DOHH2 (cell line): ENCODE results near the gene PREX1.

Source experiments
- H3F3A ChIP-seq: fragments of 200-600 bp; sonication (generic), shearing (Covaris generic); 2 replicates; pipeline ENCODE4 v1.6.0; 2016; ENCODE audit warnings: antibody characterized with exemption, mild to moderate bottlenecking; ENCODE audit not compliant: control insufficient read depth, insufficient read depth
- H3K27ac ChIP-seq: fragments of 200-600 bp; sonication (generic); 2 replicates; pipeline ENCODE4 v1.5.1; 2014; ENCODE audit warnings: low read depth, mild to moderate bottlenecking, low read length, moderate library complexity
- H3K27me3 ChIP-seq: fragments of 200-600 bp; sonication (generic); 2 replicates; pipeline ENCODE4 v1.6.1; 2014; ENCODE audit warnings: mild to moderate bottlenecking, low read length, mixed read lengths; ENCODE audit not compliant: control insufficient read depth
- H3K36me3 ChIP-seq: fragments of 200-600 bp; sonication (generic); 2 replicates; pipeline ENCODE4 v1.6.1; 2014; ENCODE audit warnings: mild to moderate bottlenecking, low read length, moderate library complexity, mixed read lengths; ENCODE audit not compliant: control insufficient read depth
- H3K4me1 ChIP-seq: fragments of 200-600 bp; sonication (generic); 2 replicates; pipeline ENCODE4 v1.6.1; 2014; ENCODE audit warnings: mild to moderate bottlenecking, low read length, mixed read lengths; ENCODE audit not compliant: control insufficient read depth
- H3K4me2 ChIP-seq: fragments of 200-600 bp; sonication (generic); 2 replicates; pipeline ENCODE4 v1.6.0; 2014; ENCODE audit warnings: mild to moderate bottlenecking, low read length, moderate library complexity
- H3K4me3 ChIP-seq: fragments of 200-600 bp; sonication (generic); 2 replicates; pipeline ENCODE4 v1.5.1; 2014; ENCODE audit warnings: mild to moderate bottlenecking, low read length, mixed read lengths
- H3K79me2 ChIP-seq: fragments of 200-600 bp; sonication (generic); 2 replicates; pipeline ENCODE4 v1.6.1; 2014; ENCODE audit warnings: mild to moderate bottlenecking, low read length, mixed read lengths; ENCODE audit not compliant: control insufficient read depth
- H3K9me2 ChIP-seq: fragments of 200-600 bp; sonication (generic); replicated peaks from 2 replicates; pipeline ENCODE4 v1.6.1; 2014; ENCODE audit warnings: mild to moderate bottlenecking, low read length, mixed read lengths; ENCODE audit not compliant: control insufficient read depth
- H3K9me3 ChIP-seq: fragments of 200-600 bp; sonication (generic); 2 replicates; pipeline ENCODE4 v1.6.1; 2014; ENCODE audit warnings: antibody characterized with exemption, low read length, mixed read lengths; ENCODE audit not compliant: control insufficient read depth, insufficient read depth
- H4K20me1 ChIP-seq: fragments of 200-600 bp; sonication (generic); 2 replicates; pipeline ENCODE4 v1.6.0; 2014; ENCODE audit warnings: low read depth, mild to moderate bottlenecking, antibody characterized with exemption, low read length, moderate library complexity; ENCODE audit not compliant: control insufficient read depth, insufficient read depth
- CTCF ChIP-seq: fragments of 200-600 bp; sonication (generic); IDR thresholded peaks from one replicate; pipeline ENCODE4 v1.5.1; 2014; ENCODE audit warnings: antibody characterized with exemption, mild to moderate bottlenecking, low read depth, low read length; ENCODE audit not compliant: poor library complexity, severe bottlenecking
- EZH2phosphoT487 ChIP-seq: fragments of 200-600 bp; sonication (generic); IDR thresholded peaks from 2 replicates; pipeline ENCODE4 v1.6.1; 2017; ENCODE audit warnings: borderline replicate concordance, mild to moderate bottlenecking, antibody characterized with exemption, low read length, moderate library complexity, mixed read lengths

Gene PREX1

GRCh38 chr20:48745330-48745729 is 82.5 kb downstream of the PREX1 start:
- no peak overlapping the region for H3K4me3 ChIP-seq
- H3K27ac ChIP-seq = no peak overlapping the region
- no peaks in the 10 kb centered on the region for H3K9me3 ChIP-seq
- H3K4me2 ChIP-seq = no peak overlapping the region
- no peak for TF ChIP-seq EZH2phosphoT487
- no peak for TF ChIP-seq CTCF
- H3K4me1 ChIP-seq = peaks cover 47% of the 10 kb centered on the region
- H4K20me1 ChIP-seq = no peaks in the 10 kb centered on the region
- H3K27me3 ChIP-seq = 0 out of 2 replicates have a peak, but pooled peaks cover 4% of the 10 kb centered on the region
- H3K79me2 ChIP-seq = no peaks in the 10 kb centered on the region
- no peaks in the 10 kb centered on the region for H3K9me2 ChIP-seq
- peaks cover 6% of the 10 kb centered on the region; the same call in 1 of the 2 replicates for H3F3A ChIP-seq
- no peaks in the 10 kb centered on the region for H3K36me3 ChIP-seq

- Histone ChIP-seq H3K4me1 (peaks cover 50% of the 10 kb centered on the region), H3K4me2 (no peak overlapping the region), H3K79me2 (no peaks in the 10 kb centered on the region), H3K9me2 (no peaks in the 10 kb centered on the region), H3K27me3 (0 out of 2 replicates have a peak, but pooled peaks cover 2% of the 10 kb centered on the region), H3K9me3 (no peaks in the 10 kb centered on the region), H3K4me3 (no peak overlapping the region), H4K20me1 (no peaks in the 10 kb centered on the region), H3K36me3 (no peaks in the 10 kb centered on the region), H3K27ac (no peak overlapping the region), H3F3A (peaks cover 6% of the 10 kb centered on the region; the same call in 1 of the 2 replicates)
- TF ChIP-seq CTCF (no peak), EZH2phosphoT487 (no peak)
Observed at GRCh38 chr20:48744515-48744914, 83.3 kb downstream of the PREX1 start.

- Histone ChIP-seq H3K4me3 (no peak overlapping the region), H4K20me1 (no peaks in the 10 kb centered on the region), H3K27ac (no peak overlapping the region), H3K4me2 (no peak overlapping the region), H3K9me2 (no peaks in the 10 kb centered on the region), H3K79me2 (no peaks in the 10 kb centered on the region), H3K4me1 (peaks cover 50% of the 10 kb centered on the region), H3K27me3 (0 out of 2 replicates have a peak, but pooled peaks cover 2% of the 10 kb centered on the region), H3K36me3 (no peaks in the 10 kb centered on the region), H3K9me3 (no peaks in the 10 kb centered on the region), H3F3A (peaks cover 6% of the 10 kb centered on the region; the same call in 1 of the 2 replicates)
- TF ChIP-seq EZH2phosphoT487 = no peak
- no peak for TF ChIP-seq CTCF
Observed at GRCh38 chr20:48743807-48744206, 84.0 kb downstream of the PREX1 start.
